ENCODE measurements around the gene SLC12A6.
"Not testable (repeated sequence)": the region's sequence is repeated elsewhere in the genome, so short reads cannot be mapped to it uniquely, and the experiment has no call there.

DNA sequence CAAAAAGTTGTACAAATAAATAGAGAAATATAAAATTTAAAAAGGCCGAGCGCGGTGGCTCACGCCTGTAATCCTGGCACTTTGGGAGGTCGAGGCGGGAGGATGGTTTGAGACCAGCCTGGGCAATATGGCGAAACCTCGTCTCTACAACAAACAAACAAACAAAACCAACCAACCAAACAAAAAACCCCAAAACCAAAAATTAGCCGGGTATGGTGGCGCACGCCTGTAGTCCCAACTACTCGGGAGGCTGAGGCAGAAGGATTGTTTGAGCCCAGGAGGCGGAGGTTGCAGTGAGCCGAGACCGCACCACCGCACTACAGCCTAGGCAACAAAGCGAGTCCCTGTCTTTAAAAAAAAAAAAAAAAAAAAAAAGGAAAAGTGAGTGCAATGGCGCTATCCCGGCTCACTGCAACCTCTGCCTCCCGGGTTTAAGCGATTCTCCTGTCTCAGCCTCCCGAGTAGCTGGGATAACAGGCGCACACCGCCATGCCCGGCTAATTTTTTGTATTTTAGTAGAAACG lies 4.7 kb upstream of the SLC12A6 start:
- not testable (repeated sequence) for TF ChIP-seq FOXP2 (optimal IDR thresholded peaks at IDR 0.05; ENCODE audit: control extremely low read depth, extremely low read length, insufficient read depth); POLR2AphosphoS5 (IDR thresholded peaks at IDR 0.05; ENCODE audit: borderline replicate concordance, low read depth, low read length); EZH2 (IDR thresholded peaks at IDR 0.05)

Measured in SK-N-MC (cell line).